Neural progenitor cell (in vitro differentiated cells): ENCODE results near the gene N4BP2.

ENCODE experiments used
- EZH2phosphoT487 ChIP-seq: fragments of 200-600 bp; sonication (generic); IDR thresholded peaks from 2 replicates; pipeline ENCODE4 v1.6.1; 2017; ENCODE audit warnings: antibody characterized with exemption
- TF ChIP-seq, protein P1 (sequence below): fragments of 200-600 bp; sonication (generic); IDR thresholded peaks from 2 replicates; pipeline ENCODE4 v1.5.1; 2017; ENCODE audit warnings: antibody characterized with exemption, mild to moderate bottlenecking

DNA sequence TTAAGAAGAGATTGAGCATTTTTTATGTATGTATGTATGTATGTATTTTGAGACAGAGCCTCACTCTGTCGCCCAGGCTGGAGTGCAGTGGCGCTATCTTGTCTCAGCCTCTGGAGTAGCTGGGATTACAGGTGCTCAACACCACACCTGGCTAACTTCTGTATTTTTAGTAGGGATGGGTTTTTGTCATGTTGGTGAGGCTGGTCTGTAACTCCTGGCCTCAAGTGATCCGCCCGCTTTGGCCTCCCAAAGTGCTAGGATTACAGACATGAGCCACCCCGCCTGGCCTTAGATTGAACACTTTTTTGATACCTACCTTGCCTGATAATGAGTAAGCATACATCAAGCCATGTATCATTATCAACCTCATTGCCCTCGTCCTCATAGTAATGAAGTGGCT is 2.7 kb downstream of the N4BP2 start:
- TF ChIP-seq, protein P1, sequence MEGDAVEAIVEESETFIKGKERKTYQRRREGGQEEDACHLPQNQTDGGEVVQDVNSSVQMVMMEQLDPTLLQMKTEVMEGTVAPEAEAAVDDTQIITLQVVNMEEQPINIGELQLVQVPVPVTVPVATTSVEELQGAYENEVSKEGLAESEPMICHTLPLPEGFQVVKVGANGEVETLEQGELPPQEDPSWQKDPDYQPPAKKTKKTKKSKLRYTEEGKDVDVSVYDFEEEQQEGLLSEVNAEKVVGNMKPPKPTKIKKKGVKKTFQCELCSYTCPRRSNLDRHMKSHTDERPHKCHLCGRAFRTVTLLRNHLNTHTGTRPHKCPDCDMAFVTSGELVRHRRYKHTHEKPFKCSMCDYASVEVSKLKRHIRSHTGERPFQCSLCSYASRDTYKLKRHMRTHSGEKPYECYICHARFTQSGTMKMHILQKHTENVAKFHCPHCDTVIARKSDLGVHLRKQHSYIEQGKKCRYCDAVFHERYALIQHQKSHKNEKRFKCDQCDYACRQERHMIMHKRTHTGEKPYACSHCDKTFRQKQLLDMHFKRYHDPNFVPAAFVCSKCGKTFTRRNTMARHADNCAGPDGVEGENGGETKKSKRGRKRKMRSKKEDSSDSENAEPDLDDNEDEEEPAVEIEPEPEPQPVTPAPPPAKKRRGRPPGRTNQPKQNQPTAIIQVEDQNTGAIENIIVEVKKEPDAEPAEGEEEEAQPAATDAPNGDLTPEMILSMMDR = no peak
- no peak for TF ChIP-seq EZH2phosphoT487
